LNCaP clone FGC (cell line): Measurements from ENCODE around the gene NEDD4L.

Source experiments
- DNase-seq: peaks from one replicate; pipeline ENCODE4 v3.0.0-alpha.2; 2011; ENCODE audit warnings: low read depth
- H3K4me3 ChIP-seq: 2 replicates; pipeline ENCODE4 v1.5.1; 2011; ENCODE audit warnings: mild to moderate bottlenecking, low read depth, low read length, control low read depth
- TF ChIP-seq, protein P1 (sequence below): IDR thresholded peaks from 2 replicates; pipeline ENCODE4 v1.5.1; 2012; ENCODE audit warnings: mild to moderate bottlenecking; ENCODE audit not compliant: control insufficient read depth, insufficient read depth; ENCODE audit errors: extremely low read depth

NEDD4L gene

DNA sequence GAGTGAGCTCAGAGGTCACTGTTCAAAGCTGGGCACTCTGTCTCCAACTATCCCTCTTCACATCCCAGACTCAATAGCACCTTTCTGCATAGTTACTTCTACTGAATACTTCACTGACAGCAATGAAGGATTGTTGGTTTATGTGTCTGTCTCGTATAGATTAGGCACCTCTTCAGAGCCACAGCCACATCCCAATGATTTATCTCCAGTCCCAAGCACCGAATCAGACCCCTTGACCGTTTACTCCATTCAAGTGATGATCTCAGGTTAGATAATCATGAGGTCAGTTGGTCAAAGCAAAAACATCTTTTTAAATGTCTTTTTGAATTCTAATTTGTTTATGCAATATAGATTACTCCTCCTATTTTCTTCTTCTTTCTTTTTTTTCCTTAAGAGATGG, 14.7 kb downstream of the NEDD4L start:
- no peak for DNase-seq
- no peak overlapping the region for H3K4me3 ChIP-seq
- TF ChIP-seq, protein P1, sequence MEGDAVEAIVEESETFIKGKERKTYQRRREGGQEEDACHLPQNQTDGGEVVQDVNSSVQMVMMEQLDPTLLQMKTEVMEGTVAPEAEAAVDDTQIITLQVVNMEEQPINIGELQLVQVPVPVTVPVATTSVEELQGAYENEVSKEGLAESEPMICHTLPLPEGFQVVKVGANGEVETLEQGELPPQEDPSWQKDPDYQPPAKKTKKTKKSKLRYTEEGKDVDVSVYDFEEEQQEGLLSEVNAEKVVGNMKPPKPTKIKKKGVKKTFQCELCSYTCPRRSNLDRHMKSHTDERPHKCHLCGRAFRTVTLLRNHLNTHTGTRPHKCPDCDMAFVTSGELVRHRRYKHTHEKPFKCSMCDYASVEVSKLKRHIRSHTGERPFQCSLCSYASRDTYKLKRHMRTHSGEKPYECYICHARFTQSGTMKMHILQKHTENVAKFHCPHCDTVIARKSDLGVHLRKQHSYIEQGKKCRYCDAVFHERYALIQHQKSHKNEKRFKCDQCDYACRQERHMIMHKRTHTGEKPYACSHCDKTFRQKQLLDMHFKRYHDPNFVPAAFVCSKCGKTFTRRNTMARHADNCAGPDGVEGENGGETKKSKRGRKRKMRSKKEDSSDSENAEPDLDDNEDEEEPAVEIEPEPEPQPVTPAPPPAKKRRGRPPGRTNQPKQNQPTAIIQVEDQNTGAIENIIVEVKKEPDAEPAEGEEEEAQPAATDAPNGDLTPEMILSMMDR: no peak

DNA sequence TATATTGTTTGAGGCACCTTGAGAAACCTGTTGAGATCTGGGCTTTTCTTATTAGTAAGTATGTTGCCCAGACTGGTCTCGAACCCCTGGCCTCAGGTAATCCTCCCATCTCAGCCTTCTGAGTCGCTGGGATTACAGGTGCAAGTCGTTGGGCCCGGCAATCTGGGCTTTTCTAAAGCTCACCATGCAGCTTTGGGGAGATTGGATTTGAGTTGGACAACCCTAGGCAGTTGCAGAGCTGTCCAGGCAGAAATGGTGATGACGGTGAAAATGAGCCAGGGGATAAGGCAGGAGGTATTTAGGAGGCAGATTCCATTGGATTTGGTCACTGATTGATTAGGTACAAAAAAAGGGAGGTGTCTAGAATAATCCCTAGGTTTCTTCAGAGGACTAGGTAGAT, 16.2 kb downstream of the NEDD4L start:
- TF ChIP-seq, protein P1: no peak
- DNase-seq: no peak

DNA sequence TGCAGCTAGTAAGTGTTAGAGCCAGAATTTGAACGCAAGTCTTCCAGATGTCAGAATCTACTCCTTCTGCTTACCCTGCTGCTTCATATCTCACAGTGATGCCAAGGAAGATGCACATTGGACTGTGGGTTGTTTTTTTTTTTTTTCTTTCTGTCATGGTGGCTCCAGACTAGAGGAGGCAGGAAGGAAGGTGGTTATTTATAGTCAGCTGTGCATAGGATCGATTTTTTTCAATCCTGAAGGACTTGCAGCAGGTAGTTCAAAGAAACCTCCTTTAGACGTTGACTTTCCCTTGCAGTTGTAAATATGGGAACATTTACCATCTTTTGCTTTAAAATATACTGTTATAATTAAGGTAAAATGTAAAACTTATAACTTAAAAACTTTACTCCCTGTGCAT, 17.3 kb downstream of the NEDD4L start:
- no peak overlapping the region for H3K4me3 ChIP-seq
- DNase-seq: no peak
- TF ChIP-seq, protein P1: no peak

More for the DNA sequence above, 16.2 kb downstream of the NEDD4L start:
- no peak overlapping the region for H3K4me3 ChIP-seq

DNA sequence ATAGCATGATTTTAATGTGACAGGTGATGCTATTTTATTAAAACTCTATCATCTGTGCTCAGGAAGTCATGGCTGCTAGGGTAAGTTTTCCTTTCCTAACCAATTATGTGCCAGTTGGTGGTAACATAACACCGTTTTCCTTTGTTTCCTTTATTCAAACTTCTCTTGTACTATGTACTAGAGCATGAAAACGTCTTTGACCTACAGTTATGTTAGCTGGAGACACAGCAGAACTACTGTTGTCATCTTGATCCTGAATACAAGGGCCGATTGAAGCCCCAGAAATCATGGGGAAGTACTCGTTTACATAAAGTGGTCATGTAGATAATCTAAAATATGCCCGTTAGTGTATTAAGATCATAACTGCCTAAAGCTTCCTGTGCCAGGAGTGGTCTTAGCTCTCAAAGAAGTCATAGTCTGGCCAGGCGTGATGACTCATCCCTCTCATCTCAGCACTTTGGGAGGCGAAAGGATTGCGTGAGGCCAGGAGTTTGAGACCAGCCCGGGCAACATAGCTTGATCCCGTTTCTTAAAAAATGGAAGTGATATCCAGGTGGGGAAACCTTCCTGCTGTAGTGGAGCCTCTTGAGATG, 20.5 kb downstream of the NEDD4L start:
- no peak overlapping the region for H3K4me3 ChIP-seq
- TF ChIP-seq, protein P1: no peak
- DNase-seq: no peak

DNA sequence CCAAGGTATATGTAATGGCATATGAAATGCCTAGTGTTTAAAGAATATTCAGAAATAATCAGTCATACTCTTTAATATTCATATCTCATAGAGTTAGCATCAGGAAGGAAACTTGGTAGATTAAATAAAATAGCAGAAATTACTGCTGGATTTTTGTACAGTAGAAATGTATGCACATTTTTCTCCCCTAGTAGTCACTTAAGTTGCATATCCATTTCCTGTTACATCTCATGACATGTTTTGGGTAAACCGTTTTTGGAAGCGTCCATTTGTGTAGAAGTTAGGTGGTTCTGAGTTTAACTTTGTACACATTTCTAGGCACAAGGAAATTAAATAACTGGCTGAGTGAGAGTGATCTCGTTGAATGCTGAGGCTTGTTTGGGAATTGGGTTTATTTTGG, 21.9 kb downstream of the NEDD4L start:
- no peak for DNase-seq
- H3K4me3 ChIP-seq: no peak overlapping the region
- TF ChIP-seq, protein P1: no peak

DNA sequence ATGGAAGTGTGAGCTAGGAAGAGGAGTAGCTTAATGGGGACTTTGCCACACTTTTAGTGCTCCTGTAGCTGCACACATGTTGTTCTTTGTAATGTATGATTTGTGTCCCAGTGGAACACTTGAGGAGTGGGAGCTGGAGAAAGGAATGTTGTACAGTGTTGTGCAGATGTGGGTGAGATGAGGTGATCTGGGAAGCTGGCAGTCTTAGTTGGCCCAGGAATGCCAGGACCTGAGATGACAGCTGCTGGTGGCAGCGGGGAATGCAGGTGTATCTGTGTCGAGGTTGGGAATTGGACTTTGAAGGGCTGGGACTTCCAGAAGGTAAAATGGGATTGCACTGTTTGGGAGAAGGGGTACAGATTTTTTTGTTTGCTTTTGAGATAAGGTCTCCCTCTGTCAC, 23.6 kb downstream of the NEDD4L start:
- no peak overlapping the region for H3K4me3 ChIP-seq
- TF ChIP-seq, protein P1: no peak
- no peak for DNase-seq

DNA sequence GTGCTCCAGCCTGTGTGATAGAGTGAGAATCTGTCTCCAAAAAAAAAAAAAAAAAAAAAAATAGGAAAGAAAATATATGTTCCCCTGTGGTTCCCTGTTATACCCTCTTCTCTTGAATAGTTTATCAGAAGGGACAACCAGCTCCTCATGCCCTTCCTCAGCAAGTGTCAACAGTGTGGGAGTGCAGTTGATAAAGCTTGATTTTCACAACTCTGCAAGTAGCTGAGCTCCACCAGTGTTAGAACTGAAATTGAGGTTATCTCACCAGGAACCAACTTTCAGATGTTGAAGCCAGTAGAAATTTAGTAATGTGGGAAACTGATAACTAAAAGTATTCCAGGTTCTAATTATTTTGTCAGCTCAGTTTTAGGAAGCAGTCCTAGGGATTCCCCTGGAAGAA, 25.1 kb downstream of the NEDD4L start:
- H3K4me3 ChIP-seq: no peak overlapping the region
- TF ChIP-seq, protein P1: no peak

More for the DNA sequence above, 25.1 kb downstream of the NEDD4L start:
- DNase-seq: no peak
